ENCODE data around the gene LRRC10B.

LRRC10B gene

DNA sequence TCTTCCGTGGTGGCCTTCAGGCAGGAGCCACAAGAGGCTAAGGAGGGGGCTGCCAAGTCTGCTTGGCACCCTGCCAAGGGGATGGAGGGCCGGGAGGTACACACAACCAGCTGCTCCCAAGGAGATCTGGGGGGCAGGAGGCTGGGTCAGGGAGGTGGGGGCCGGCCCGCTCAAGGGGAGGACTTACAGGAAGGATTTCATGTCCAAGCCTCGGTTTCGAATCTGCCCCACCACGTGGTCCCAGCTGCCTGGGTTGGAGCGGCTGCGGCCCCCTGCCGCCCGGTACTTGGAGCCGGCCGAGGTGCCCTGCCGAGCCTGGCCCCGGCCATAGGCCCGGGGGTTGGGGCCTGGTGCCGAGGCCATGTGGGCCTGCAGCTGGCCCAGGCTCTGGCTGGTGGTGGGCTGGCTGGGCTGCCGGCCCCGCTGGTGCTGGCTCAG, 33.5 kb downstream of the LRRC10B start:
- Histone ChIP-seq H3K36me3 (ENCODE audit: control insufficient read depth in 5 of 5, insufficient read depth in 5 of 5, low read length in 5 of 5) (peaks cover 0 to 10% (median 0%) of the 10 kb centered on the region in 5 donors), H3K4me3 (ENCODE audit: low read depth in 1 of 5, low read length in 5 of 5) (no peak overlapping the region), H3K9ac (ENCODE audit: low read length in 5 of 5) (no peak overlapping the region), H3K9me3 (ENCODE audit: control insufficient read depth in 5 of 5, low read length in 5 of 5) (no peaks in the 10 kb centered on the region), H3K27me3 (ENCODE audit: control insufficient read depth in 5 of 5, insufficient read depth in 4 of 5, low read length in 5 of 5) (peaks cover 2 to 9% (median 5%) of the 10 kb centered on the region in 5 donors), H3K4me1 (ENCODE audit: control insufficient read depth in 5 of 5, insufficient read depth in 5 of 5, low read length in 5 of 5) (peaks cover 2 to 26% (median 16%) of the 10 kb centered on the region in 5 donors), H3K27ac (ENCODE audit: low read depth, low read length) (no peak overlapping the region)

- Histone ChIP-seq H3K4me1 (ENCODE audit: control insufficient read depth in 5 of 5, insufficient read depth in 5 of 5, low read length in 5 of 5) (peaks cover 2 to 26% (median 16%) of the 10 kb centered on the region in 5 donors), H3K36me3 (ENCODE audit: control insufficient read depth in 5 of 5, insufficient read depth in 5 of 5, low read length in 5 of 5) (peaks cover 0 to 10% (median 0%) of the 10 kb centered on the region in 5 donors), H3K27ac (ENCODE audit: low read depth, low read length) (no peak overlapping the region), H3K27me3 (ENCODE audit: control insufficient read depth in 5 of 5, insufficient read depth in 4 of 5, low read length in 5 of 5) (peaks cover 3 to 9% (median 5%) of the 10 kb centered on the region in 5 donors), H3K9me3 (ENCODE audit: control insufficient read depth in 5 of 5, low read length in 5 of 5) (no peaks in the 10 kb centered on the region), H3K4me3 (ENCODE audit: low read depth in 1 of 5, low read length in 5 of 5) (no peak overlapping the region), H3K9ac (ENCODE audit: low read length in 5 of 5) (no peak overlapping the region)
Observed at GRCh38 chr11:61542705-61543104, 34.2 kb downstream of the LRRC10B start.

DNA sequence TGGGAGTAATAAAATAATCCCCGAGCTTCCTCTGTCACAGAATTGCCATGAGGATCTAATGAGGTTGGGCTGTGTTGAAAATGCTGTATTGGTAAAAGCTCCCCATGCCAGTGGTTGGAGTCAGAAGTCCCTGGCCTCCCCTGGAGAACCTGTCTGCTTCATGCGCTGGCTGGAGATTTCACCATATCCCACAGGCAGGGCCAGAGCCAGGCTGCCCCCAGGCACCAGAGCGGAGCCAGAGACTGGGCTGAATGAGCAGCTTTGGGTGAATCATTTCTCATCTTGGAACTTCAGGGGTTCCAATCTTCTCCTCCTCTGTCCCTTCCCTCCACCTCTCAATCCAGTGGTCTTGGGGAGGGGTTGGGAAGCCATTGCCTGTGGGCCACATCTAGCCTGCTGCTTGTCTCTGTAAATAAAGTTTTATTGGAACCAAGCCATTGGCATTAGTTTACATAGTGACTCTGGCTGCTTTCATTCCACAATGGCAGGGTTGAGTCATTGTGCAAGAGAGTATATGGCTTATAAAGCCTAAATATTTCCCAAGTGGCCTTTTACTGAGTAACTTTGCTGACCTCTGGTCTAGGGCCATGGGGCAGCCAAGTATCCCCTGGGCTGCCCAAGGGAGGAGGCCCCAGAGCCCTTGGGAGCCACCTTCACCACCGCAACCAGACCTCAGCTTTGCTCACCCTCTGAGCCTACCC, 35.2 kb downstream of the LRRC10B start:
- no peak overlapping the region for H3K27ac ChIP-seq (ENCODE audit: low read depth, low read length)
- H3K9ac ChIP-seq (ENCODE audit: low read length in 5 of 5): no peak overlapping the region
- H3K36me3 ChIP-seq (ENCODE audit: control insufficient read depth in 5 of 5, insufficient read depth in 5 of 5, low read length in 5 of 5): peaks cover 0 to 10% (median 0%) of the 10 kb centered on the region in 5 donors
- H3K4me1 ChIP-seq (ENCODE audit: control insufficient read depth in 5 of 5, insufficient read depth in 5 of 5, low read length in 5 of 5): peaks cover 2 to 21% (median 11%) of the 10 kb centered on the region in 5 donors
- no peaks in the 10 kb centered on the region for H3K9me3 ChIP-seq (ENCODE audit: control insufficient read depth in 5 of 5, low read length in 5 of 5)
- H3K27me3 ChIP-seq (ENCODE audit: control insufficient read depth in 5 of 5, insufficient read depth in 4 of 5, low read length in 5 of 5): peaks cover 3 to 11% (median 7%) of the 10 kb centered on the region in 5 donors
- H3K4me3 ChIP-seq (ENCODE audit: low read depth in 1 of 5, low read length in 5 of 5): no peak overlapping the region

DNA sequence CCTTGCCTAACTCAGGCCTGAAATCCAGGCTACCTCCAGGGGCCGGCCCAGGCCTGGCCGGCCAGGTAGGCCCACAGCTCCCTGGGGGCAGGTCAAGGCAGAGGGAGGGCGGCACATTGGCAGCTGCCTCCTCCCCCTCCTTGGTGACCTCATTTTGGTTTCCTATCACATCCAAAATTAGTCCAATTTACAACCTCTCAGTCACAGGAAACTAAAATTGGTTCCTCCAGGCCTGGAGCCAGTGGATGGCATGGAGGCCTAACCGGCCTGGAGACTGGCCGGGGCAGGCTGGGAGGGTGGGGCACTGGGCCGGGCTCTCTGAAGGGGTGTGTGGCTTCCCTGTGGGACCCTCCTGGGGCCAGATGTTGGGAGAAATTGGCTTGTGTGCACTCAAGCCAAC, 35.9 kb downstream of the LRRC10B start:
- Histone ChIP-seq H3K9me3 (ENCODE audit: control insufficient read depth in 5 of 5, low read length in 5 of 5) (no peaks in the 10 kb centered on the region), H3K4me3 (ENCODE audit: low read depth in 1 of 5, low read length in 5 of 5) (no peak overlapping the region), H3K27ac (ENCODE audit: low read depth, low read length) (no peak overlapping the region), H3K36me3 (ENCODE audit: control insufficient read depth in 5 of 5, insufficient read depth in 5 of 5, low read length in 5 of 5) (peaks cover 0 to 10% (median 0%) of the 10 kb centered on the region in 5 donors), H3K27me3 (ENCODE audit: control insufficient read depth in 5 of 5, insufficient read depth in 4 of 5, low read length in 5 of 5) (peaks cover 3 to 11% (median 7%) of the 10 kb centered on the region in 5 donors), H3K4me1 (ENCODE audit: control insufficient read depth in 5 of 5, insufficient read depth in 5 of 5, low read length in 5 of 5) (peaks cover 0 to 14% (median 5%) of the 10 kb centered on the region in 5 donors), H3K9ac (ENCODE audit: low read length in 5 of 5) (no peak overlapping the region)

DNA sequence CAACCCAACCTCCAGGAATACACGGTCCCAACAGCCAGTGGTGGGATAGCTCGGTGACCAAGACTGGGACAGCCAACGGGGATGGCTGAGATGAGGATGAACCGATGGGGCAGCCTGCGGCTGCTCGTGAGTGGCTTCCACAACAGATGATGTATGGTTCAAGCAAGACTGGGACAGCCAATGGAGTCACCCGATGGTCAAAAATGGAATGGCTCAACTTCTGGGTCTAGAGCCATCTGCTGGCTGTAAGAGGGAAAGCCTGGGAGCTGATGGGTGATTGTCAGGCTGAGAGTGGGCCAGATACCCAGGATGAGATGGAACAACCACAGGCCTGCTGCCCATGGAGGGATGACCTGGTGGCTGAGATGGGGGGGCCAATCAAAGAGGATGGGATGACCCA, 36.8 kb downstream of the LRRC10B start:
- H3K4me1 ChIP-seq (ENCODE audit: control insufficient read depth in 5 of 5, insufficient read depth in 5 of 5, low read length in 5 of 5): peaks cover 0 to 9% (median 4%) of the 10 kb centered on the region in 5 donors

DNA sequence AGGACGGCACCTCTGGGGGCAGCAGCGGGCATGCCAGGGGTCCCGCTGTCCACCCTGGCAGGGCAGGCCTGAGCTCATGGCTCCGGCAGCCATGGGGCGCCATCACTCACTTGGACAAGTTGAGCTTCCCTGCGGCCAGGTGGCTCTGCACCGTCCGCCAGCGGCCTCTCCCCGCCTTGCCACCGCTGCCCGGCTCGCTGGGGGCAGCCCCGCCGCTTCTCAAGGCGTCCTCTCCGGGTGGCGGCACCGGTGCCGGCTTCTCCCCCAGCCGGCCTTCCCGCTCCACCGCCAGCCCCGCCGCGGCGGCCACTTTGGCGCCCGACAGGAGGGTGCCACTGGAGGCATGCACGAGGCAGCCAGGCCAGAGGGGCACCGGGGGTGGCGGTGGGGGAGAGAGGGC, 37.4 kb downstream of the LRRC10B start:
- Histone ChIP-seq H3K27ac (ENCODE audit: low read depth, low read length) (no peak overlapping the region), H3K9me3 (ENCODE audit: control insufficient read depth in 5 of 5, low read length in 5 of 5) (no peaks in the 10 kb centered on the region), H3K9ac (ENCODE audit: low read length in 5 of 5) (no peak overlapping the region), H3K4me3 (ENCODE audit: low read depth in 1 of 5, low read length in 5 of 5) (no peak overlapping the region), H3K4me1 (ENCODE audit: control insufficient read depth in 5 of 5, insufficient read depth in 5 of 5, low read length in 5 of 5) (peaks cover 0 to 9% (median 4%) of the 10 kb centered on the region in 5 donors), H3K27me3 (ENCODE audit: control insufficient read depth in 5 of 5, insufficient read depth in 4 of 5, low read length in 5 of 5) (peaks cover 0 to 11% (median 4%) of the 10 kb centered on the region in 5 donors), H3K36me3 (ENCODE audit: control insufficient read depth in 5 of 5, insufficient read depth in 5 of 5, low read length in 5 of 5) (peaks cover 0 to 9% (median 0%) of the 10 kb centered on the region in 5 donors)

More for the DNA sequence above, 36.8 kb downstream of the LRRC10B start:
- H3K4me3 ChIP-seq (ENCODE audit: low read depth in 1 of 5, low read length in 5 of 5): no peak overlapping the region
- H3K27ac ChIP-seq (ENCODE audit: low read depth, low read length): no peak overlapping the region
- H3K27me3 ChIP-seq (ENCODE audit: control insufficient read depth in 5 of 5, insufficient read depth in 4 of 5, low read length in 5 of 5): peaks cover 3 to 11% (median 7%) of the 10 kb centered on the region in 5 donors
- no peak overlapping the region for H3K9ac ChIP-seq (ENCODE audit: low read length in 5 of 5)
- H3K9me3 ChIP-seq (ENCODE audit: control insufficient read depth in 5 of 5, low read length in 5 of 5): no peaks in the 10 kb centered on the region
- peaks cover 0 to 10% (median 0%) of the 10 kb centered on the region in 5 donors for H3K36me3 ChIP-seq (ENCODE audit: control insufficient read depth in 5 of 5, insufficient read depth in 5 of 5, low read length in 5 of 5)

DNA sequence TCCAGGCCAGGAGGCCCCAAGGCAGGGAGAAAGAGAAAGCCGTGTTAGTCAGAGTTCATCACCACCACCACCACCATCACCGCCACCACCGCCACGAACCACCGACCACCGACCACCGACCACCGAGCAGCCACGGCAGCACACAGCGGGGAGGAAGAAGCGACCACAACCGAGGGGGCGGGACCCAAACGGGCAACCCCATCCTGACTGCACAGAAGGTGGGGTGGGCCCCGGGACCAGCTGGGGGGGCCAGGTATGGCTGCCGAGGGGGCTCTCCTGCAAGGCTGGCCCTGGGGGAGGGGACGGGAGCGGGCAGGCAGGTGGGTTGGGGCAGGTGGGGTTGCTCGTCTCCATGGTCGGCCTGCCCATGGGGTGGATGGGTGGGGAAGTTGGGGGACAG, 38.1 kb downstream of the LRRC10B start:
- Histone ChIP-seq H3K27ac (ENCODE audit: low read depth, low read length) (no peak overlapping the region), H3K36me3 (ENCODE audit: control insufficient read depth in 5 of 5, insufficient read depth in 5 of 5, low read length in 5 of 5) (peaks cover 0 to 10% (median 0%) of the 10 kb centered on the region in 5 donors), H3K4me1 (ENCODE audit: control insufficient read depth in 5 of 5, insufficient read depth in 5 of 5, low read length in 5 of 5) (peaks cover 0 to 9% (median 4%) of the 10 kb centered on the region in 5 donors), H3K27me3 (ENCODE audit: control insufficient read depth in 5 of 5, insufficient read depth in 4 of 5, low read length in 5 of 5) (peaks cover 4 to 12% (median 8%) of the 10 kb centered on the region in 5 donors), H3K4me3 (ENCODE audit: low read depth in 1 of 5, low read length in 5 of 5) (no peak overlapping the region), H3K9ac (ENCODE audit: low read length in 5 of 5) (no peak overlapping the region), H3K9me3 (ENCODE audit: control insufficient read depth in 5 of 5, low read length in 5 of 5) (no peaks in the 10 kb centered on the region)

DNA sequence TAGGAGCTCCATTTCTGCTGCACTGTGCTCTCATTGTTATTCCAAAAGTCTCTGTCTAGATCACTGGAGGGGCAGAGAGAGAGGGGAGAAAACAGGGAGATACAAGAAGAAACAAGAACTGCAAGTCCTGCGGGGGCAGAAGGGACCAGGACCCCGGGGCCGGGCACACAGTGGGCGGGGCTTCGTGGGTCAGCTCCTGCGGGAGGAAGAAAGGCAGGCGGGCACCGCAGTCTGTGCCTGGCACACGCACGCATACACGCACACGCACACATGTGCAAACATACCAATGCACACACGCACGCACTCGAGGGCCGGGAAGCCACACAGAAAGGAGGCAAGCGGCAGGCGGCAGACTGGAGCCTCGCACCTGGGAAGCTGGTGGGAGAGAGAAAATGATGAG, 38.7 kb downstream of the LRRC10B start:
- H3K27me3 ChIP-seq (ENCODE audit: control insufficient read depth in 5 of 5, insufficient read depth in 4 of 5, low read length in 5 of 5): peaks cover 4 to 15% (median 10%) of the 10 kb centered on the region in 5 donors
- H3K9me3 ChIP-seq (ENCODE audit: control insufficient read depth in 5 of 5, low read length in 5 of 5): no peaks in the 10 kb centered on the region
- no peak overlapping the region for H3K9ac ChIP-seq (ENCODE audit: low read length in 5 of 5)
- H3K36me3 ChIP-seq (ENCODE audit: control insufficient read depth in 5 of 5, insufficient read depth in 5 of 5, low read length in 5 of 5): peaks cover 0 to 10% (median 0%) of the 10 kb centered on the region in 5 donors
- no peak overlapping the region for H3K27ac ChIP-seq (ENCODE audit: low read depth, low read length)
- peaks cover 0 to 9% (median 0%) of the 10 kb centered on the region in 5 donors for H3K4me1 ChIP-seq (ENCODE audit: control insufficient read depth in 5 of 5, insufficient read depth in 5 of 5, low read length in 5 of 5)
- no peak overlapping the region for H3K4me3 ChIP-seq (ENCODE audit: low read depth in 1 of 5, low read length in 5 of 5)

- H3K4me1 ChIP-seq (ENCODE audit: control insufficient read depth in 5 of 5, insufficient read depth in 5 of 5, low read length in 5 of 5): peaks cover 0 to 2% (median 0%) of the 10 kb centered on the region in 5 donors
- H3K9me3 ChIP-seq (ENCODE audit: control insufficient read depth in 5 of 5, low read length in 5 of 5): no peaks in the 10 kb centered on the region
- peaks cover 15 to 30% (median 22%) of the 10 kb centered on the region in 5 donors for H3K27me3 ChIP-seq (ENCODE audit: control insufficient read depth in 5 of 5, insufficient read depth in 4 of 5, low read length in 5 of 5)
- peaks cover 0 to 10% (median 0%) of the 10 kb centered on the region in 5 donors for H3K36me3 ChIP-seq (ENCODE audit: control insufficient read depth in 5 of 5, insufficient read depth in 5 of 5, low read length in 5 of 5)
- H3K27ac ChIP-seq (ENCODE audit: low read depth, low read length): no peak overlapping the region
- no peak overlapping the region for H3K9ac ChIP-seq (ENCODE audit: low read length in 5 of 5)
- H3K4me3 ChIP-seq (ENCODE audit: low read depth in 1 of 5, low read length in 5 of 5): no peak overlapping the region
Observed at GRCh38 chr11:61549177-61549576, 40.6 kb downstream of the LRRC10B start.
